Measurements from ENCODE around the gene PPARG. TPM values are rescaled to one million over a fixed set of nuclear protein-coding genes. Genes with fewer than 3 reads are reported as not detected.

The PPARG gene
- polyA plus RNA-seq, 1 of the 3 experiments (the other 2 are of a cell fraction), result 2.8 TPM

DNA sequence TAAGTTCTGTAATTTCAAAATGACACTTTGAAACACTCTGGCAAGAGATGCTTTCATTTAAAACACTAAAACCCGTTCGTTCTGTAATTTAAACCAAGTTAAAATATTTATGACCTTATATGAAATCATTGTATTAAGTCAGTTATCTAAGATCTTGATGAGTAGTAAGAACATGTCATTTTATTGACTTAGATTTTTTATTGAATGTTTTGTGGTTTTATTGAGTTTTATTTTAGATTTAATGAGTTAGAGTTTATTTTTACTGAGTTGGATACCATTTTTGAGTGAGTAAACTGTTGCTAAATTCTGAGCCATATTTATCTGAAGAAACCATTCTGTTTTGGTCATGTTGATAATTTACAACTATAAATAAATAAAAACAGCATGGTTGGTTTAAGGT is 94.3 kb downstream of the PPARG start:
- no peak overlapping the region for H2AFZ ChIP-seq (ENCODE audit: low read depth)
- H3K4me2 ChIP-seq, result no peak overlapping the region
- TF ChIP-seq TCF12 (IDR thresholded peaks at IDR 0.05) (no peak), YY1 (IDR thresholded peaks at IDR 0.05; ENCODE audit: low read depth) (no peak), NFIC (IDR thresholded peaks at IDR 0.05; ENCODE audit: borderline replicate concordance) (no peak), RAD21 (IDR thresholded peaks at IDR 0.05; ENCODE audit: low read length) (no peak), EP300 (IDR thresholded peaks at IDR 0.05; ENCODE audit: borderline replicate concordance in 1 of 2, low read depth in 1 of 2, low read length in 1 of 2) (no peak), TAF1 (IDR thresholded peaks at IDR 0.05; ENCODE audit: borderline replicate concordance, low read depth, low read length) (no peak), FOXM1 (IDR thresholded peaks at IDR 0.05; ENCODE audit: low read depth) (no peak), RXRA (IDR thresholded peaks at IDR 0.05; ENCODE audit: borderline replicate concordance, low read depth) (no peak)
- TF ChIP-seq, protein P1, sequence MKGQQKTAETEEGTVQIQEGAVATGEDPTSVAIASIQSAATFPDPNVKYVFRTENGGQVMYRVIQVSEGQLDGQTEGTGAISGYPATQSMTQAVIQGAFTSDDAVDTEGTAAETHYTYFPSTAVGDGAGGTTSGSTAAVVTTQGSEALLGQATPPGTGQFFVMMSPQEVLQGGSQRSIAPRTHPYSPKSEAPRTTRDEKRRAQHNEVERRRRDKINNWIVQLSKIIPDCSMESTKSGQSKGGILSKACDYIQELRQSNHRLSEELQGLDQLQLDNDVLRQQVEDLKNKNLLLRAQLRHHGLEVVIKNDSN (IDR thresholded peaks at IDR 0.05; ENCODE audit: borderline replicate concordance, low read depth), result no peak
- no peak for DNase-seq
- no peak overlapping the region for H3K9ac ChIP-seq
- no peaks in the 10 kb centered on the region for H3F3A ChIP-seq (replicated peaks; ENCODE audit: insufficient read depth)
- ChIA-PET CTCF (no interaction called here), POLR2A (no interaction called here)
- H3K9me3 ChIP-seq, result no peaks in the 10 kb centered on the region
- H3K27me3 ChIP-seq (ENCODE audit: insufficient read depth), result no peaks in the 10 kb centered on the region
- no peaks in the 10 kb centered on the region for H3K36me3 ChIP-seq (replicated peaks in 1 of 2; ENCODE audit: control insufficient read depth in 1 of 2, insufficient read depth in 2 of 2, low read length in 1 of 2)
- H3K79me2 ChIP-seq (ENCODE audit: insufficient read depth), result no peaks in the 10 kb centered on the region
- WGBS (ENCODE audit: low lambda C conversion rate), result 97% methylated on average over 2 of the region's 2 CpGs
- no peaks in the 10 kb centered on the region for H3K4me1 ChIP-seq (ENCODE audit: control insufficient read depth in 1 of 2, insufficient read depth in 2 of 2, low read depth in 1 of 2, low read length in 1 of 2)
- H3K9me2 ChIP-seq, result no peaks in the 10 kb centered on the region; the same call in 1 of the 2 replicates
- no peak overlapping the region for H3K4me3 ChIP-seq (ENCODE audit: low read depth in 2 of 2, low read length in 1 of 2)
- H4K20me1 ChIP-seq (ENCODE audit: insufficient read depth), result no peaks in the 10 kb centered on the region
- H3K27ac ChIP-seq (ENCODE audit: low read depth in 2 of 2, low read length in 1 of 2), result no peak overlapping the region

DNA sequence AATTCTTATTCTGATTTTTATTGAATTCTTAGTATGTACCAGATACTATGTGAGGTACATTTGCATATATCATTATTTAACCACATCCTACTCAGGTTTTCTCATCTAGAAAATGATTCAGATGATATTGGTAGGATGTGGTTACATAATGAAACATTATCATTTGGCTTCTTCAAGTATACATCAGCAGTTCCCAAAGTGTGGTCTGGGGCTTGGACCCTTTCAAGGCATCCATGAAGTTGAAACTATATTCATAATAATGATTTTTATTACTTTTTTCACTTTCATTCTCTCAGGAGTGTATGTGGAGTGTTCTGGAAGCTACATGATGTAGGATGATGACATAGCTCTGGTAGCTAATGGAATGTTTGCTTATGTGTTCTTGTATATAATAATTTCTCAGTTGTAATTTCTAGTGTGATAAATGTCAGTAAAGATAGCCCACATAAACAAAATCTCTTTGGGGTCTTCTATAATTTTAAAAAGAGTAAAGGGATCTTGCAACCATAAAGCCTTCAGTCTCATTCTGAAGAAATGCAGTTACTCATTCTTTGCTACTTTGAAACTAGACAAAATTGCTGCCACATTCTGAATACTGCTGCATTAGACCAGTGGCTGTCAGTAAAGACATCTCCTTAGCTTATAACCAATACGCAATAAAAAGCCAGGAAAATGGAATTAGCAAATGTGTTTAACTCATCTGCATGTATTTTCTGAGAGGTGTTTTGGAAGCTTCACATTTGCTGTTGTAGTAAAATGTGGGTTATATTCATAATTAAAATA is 95.8 kb downstream of the PPARG start:
- Histone ChIP-seq H3K79me2 (ENCODE audit: insufficient read depth) (no peaks in the 10 kb centered on the region), H2AFZ (ENCODE audit: low read depth) (no peak overlapping the region), H3K9ac (no peak overlapping the region), H4K20me1 (ENCODE audit: insufficient read depth) (no peaks in the 10 kb centered on the region), H3K9me3 (no peaks in the 10 kb centered on the region), H3K36me3 (replicated peaks in 1 of 2; ENCODE audit: control insufficient read depth in 1 of 2, insufficient read depth in 2 of 2, low read length in 1 of 2) (no peaks in the 10 kb centered on the region), H3K27me3 (ENCODE audit: insufficient read depth) (no peaks in the 10 kb centered on the region), H3K27ac (ENCODE audit: low read depth in 2 of 2, low read length in 1 of 2) (no peak overlapping the region), H3F3A (replicated peaks; ENCODE audit: insufficient read depth) (no peaks in the 10 kb centered on the region), H3K4me2 (no peak overlapping the region), H3K4me3 (ENCODE audit: low read depth in 2 of 2, low read length in 1 of 2) (no peak overlapping the region), H3K9me2 (no peaks in the 10 kb centered on the region; the same call in 1 of the 2 replicates), H3K4me1 (ENCODE audit: control insufficient read depth in 1 of 2, insufficient read depth in 2 of 2, low read depth in 1 of 2, low read length in 1 of 2) (no peaks in the 10 kb centered on the region)
- ChIA-PET CTCF (no interaction called here), POLR2A (no interaction called here)
- DNase-seq, result no peak
- 100% methylated on average over 1 of the region's 1 CpG for WGBS (ENCODE audit: low lambda C conversion rate)
- TF ChIP-seq, protein P1 (IDR thresholded peaks at IDR 0.05; ENCODE audit: borderline replicate concordance, low read depth), result no peak
- TF ChIP-seq MXI1 (IDR thresholded peaks at IDR 0.05; ENCODE audit: low read depth, low read length), result no peak
- no peak for TF ChIP-seq MEF2A (IDR thresholded peaks at IDR 0.05; ENCODE audit: borderline replicate concordance, low read depth)
- no peak for TF ChIP-seq TAF1 (IDR thresholded peaks at IDR 0.05; ENCODE audit: borderline replicate concordance, low read depth, low read length)
- TF ChIP-seq SIN3A (IDR thresholded peaks at IDR 0.05; ENCODE audit: borderline replicate concordance, low read depth, low read length), result no peak
- TF ChIP-seq EZH2phosphoT487 (IDR thresholded peaks at IDR 0.05; ENCODE audit: borderline replicate concordance, low read depth), result no peak
- no peak for TF ChIP-seq ELF1 (IDR thresholded peaks at IDR 0.05)
- TF ChIP-seq GABPA (IDR thresholded peaks at IDR 0.05; ENCODE audit: low read depth), result no peak
- TF ChIP-seq YY1 (IDR thresholded peaks at IDR 0.05; ENCODE audit: low read depth), result no peak
- TF ChIP-seq RFX5 (IDR thresholded peaks at IDR 0.05; ENCODE audit: low read length), result no peak
- TF ChIP-seq, protein P2, sequence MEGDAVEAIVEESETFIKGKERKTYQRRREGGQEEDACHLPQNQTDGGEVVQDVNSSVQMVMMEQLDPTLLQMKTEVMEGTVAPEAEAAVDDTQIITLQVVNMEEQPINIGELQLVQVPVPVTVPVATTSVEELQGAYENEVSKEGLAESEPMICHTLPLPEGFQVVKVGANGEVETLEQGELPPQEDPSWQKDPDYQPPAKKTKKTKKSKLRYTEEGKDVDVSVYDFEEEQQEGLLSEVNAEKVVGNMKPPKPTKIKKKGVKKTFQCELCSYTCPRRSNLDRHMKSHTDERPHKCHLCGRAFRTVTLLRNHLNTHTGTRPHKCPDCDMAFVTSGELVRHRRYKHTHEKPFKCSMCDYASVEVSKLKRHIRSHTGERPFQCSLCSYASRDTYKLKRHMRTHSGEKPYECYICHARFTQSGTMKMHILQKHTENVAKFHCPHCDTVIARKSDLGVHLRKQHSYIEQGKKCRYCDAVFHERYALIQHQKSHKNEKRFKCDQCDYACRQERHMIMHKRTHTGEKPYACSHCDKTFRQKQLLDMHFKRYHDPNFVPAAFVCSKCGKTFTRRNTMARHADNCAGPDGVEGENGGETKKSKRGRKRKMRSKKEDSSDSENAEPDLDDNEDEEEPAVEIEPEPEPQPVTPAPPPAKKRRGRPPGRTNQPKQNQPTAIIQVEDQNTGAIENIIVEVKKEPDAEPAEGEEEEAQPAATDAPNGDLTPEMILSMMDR (IDR thresholded peaks at IDR 0.05), result no peak
- no peak for TF ChIP-seq IRF3 (IDR thresholded peaks at IDR 0.05; ENCODE audit: low read depth, low read length)
- no peak for TF ChIP-seq ZBTB33 (IDR thresholded peaks at IDR 0.05; ENCODE audit: borderline replicate concordance, low read depth)
- no peak for TF ChIP-seq FOXJ3 (CRISPR knock-in tag; IDR thresholded peaks at IDR 0.05)
- TF ChIP-seq GATA2 (CRISPR knock-in tag; IDR thresholded peaks at IDR 0.05), result no peak

Data from SK-N-SH (cell line).